Coronary artery (tissue), 2 donors: ENCODE data around the gene ZNF3.
A peak's percentile ranks its signal among the peaks of the same experiment; 100 is the strongest.

ENCODE experiments used
- DNase-seq: peaks from one replicate; pipeline ENCODE4 v3.0.0-alpha.2; 2017; ENCODE audit warnings: low spot score
- H3K27ac ChIP-seq, 2 donors: fragments of 200-600 bp; sonication (generic); one replicate each; pipeline ENCODE4 v1.5.1; 2016 to 2019
- H3K4me3 ChIP-seq: fragments of 200-600 bp; sonication (generic); 2 replicates; pipeline ENCODE4 v1.5.1; 2016; ENCODE audit warnings: mild to moderate bottlenecking, moderate library complexity
- TF ChIP-seq, protein P1 (sequence below): fragments of 200-600 bp; sonication (generic); IDR thresholded peaks from one replicate; pipeline ENCODE4 v1.5.1; 2019; ENCODE audit warnings: antibody characterized with exemption

Gene ZNF3

DNA sequence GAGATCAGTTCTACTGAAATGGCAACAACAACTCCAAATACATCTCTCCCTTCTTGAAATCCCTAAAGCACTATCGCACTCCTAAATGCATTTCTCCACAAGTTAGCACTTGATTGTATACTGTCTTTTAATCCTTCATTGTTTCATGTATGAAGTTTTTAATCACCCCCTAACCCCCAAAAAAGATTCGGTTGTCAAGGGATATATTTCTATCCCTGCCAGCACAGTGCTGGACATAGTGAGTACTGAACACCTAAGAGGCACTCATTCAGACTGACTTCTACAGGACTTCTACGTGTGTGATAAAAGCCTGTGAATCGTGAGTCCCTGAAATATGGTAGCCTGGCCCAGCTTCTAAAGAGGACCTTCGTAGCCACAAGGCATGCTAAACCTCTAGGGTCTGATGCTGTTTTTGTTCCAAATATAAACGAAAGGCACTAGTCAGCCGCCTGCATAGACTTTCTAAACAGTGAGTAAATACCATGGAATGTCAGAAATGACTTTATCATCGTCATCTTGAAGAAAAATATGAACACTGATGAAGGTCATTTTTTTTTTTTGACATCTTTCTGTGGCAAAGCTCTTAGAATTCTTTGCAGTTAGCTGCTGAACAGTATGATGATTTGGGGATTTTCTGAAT is 46.5 kb downstream of the ZNF3 start:
- Histone ChIP-seq H3K27ac (peak overlapping the region in 1 of 2 donors; percentile 32), H3K4me3 (no peak overlapping the region)
- TF ChIP-seq, protein P1, sequence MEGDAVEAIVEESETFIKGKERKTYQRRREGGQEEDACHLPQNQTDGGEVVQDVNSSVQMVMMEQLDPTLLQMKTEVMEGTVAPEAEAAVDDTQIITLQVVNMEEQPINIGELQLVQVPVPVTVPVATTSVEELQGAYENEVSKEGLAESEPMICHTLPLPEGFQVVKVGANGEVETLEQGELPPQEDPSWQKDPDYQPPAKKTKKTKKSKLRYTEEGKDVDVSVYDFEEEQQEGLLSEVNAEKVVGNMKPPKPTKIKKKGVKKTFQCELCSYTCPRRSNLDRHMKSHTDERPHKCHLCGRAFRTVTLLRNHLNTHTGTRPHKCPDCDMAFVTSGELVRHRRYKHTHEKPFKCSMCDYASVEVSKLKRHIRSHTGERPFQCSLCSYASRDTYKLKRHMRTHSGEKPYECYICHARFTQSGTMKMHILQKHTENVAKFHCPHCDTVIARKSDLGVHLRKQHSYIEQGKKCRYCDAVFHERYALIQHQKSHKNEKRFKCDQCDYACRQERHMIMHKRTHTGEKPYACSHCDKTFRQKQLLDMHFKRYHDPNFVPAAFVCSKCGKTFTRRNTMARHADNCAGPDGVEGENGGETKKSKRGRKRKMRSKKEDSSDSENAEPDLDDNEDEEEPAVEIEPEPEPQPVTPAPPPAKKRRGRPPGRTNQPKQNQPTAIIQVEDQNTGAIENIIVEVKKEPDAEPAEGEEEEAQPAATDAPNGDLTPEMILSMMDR: no peak
- no peak for DNase-seq

DNA sequence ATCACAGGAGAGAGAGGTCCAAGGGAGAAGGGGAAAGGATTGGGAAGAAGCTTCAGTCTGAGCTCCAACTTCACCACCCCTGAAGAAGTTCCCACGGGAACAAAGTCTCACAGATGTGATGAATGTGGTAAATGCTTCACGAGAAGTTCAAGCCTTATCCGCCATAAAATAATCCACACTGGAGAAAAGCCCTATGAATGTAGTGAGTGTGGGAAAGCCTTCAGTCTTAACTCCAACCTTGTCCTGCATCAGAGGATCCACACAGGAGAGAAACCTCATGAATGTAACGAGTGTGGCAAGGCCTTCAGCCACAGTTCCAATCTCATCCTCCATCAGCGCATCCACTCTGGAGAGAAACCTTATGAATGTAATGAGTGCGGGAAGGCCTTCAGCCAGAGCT is 48.0 kb downstream of the ZNF3 start:
- H3K27ac ChIP-seq: no peak overlapping the region
- no peak overlapping the region for H3K4me3 ChIP-seq
- DNase-seq: no peak
- TF ChIP-seq, protein P1: no peak

DNA sequence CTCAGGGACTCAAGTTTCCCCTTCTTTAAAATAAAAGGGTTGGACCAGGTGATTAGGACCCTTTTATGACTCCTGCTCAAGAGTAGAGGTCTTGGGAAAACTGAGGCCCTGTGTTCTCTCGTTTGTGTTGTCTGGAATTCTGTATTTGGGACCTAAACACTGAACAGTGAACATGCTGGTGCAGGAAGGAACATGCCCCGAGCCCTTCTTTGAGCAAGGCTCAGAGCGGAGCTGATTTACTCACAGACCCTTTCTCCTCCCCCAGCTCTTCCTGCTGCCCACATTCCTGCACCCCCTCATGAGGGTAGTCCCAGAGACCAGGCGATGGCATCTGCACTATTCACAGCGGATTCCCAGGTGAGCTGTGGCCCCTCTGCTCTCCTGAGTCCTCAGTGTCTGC is 51.9 kb downstream of the ZNF3 start:
- H3K27ac ChIP-seq: no peak overlapping the region
- no peak for DNase-seq
- TF ChIP-seq, protein P1: no peak
- H3K4me3 ChIP-seq: no peak overlapping the region

DNA sequence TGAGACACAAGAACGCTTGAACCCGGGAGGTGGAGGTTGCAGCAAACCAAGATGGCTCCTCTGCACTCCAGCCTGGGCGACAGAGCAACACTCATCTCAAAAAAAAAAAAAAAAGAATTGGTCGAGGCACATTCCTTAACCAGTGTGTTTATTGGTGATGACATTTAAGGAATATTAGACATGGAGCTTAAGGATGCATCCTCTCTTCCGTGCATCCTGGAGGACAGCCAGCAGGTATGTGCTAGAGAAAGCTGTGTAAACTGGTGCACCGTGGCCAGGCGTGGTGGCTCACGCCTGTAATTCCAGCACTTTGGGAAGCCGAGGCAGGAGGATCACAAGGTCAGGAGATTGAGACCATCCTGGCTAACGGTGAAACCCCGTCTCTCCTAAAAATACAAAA is 54.3 kb downstream of the ZNF3 start:
- TF ChIP-seq, protein P1: no peak

DNA sequence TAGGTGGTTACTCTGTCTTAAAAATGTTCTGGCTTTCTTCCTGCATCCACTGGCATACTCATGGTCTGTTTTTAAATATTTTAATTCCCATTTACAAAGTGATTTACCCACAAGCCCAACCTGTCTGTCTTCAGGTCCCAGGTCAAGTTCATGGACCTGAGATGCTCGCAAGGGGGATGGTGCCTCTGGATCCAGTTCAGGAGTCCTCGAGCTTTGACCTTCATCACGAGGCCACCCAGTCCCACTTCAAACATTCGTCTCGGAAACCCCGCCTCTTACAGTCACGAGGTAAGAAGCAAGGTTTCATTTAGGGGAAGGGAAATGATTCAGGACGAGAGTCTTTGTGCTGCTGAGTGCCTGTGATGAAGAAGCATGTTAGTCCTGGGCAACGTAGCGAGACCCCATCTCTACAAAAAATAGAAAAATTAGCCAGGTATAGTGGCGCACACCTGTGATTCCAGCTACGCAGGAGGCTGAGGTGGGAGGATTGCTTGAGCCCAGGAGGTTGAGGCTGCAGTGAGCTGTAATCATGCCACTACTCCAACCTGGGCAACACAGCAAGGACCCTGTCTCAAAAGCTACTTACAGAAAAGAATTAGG is 57.4 kb downstream of the ZNF3 start:
- TF ChIP-seq, protein P1: no peak
- Histone ChIP-seq H3K4me3 (no peak overlapping the region), H3K27ac (no peak overlapping the region)
- no peak for DNase-seq

More for the DNA sequence above, 54.3 kb downstream of the ZNF3 start:
- Histone ChIP-seq H3K27ac (no peak overlapping the region), H3K4me3 (no peak overlapping the region)
- DNase-seq: no peak

DNA sequence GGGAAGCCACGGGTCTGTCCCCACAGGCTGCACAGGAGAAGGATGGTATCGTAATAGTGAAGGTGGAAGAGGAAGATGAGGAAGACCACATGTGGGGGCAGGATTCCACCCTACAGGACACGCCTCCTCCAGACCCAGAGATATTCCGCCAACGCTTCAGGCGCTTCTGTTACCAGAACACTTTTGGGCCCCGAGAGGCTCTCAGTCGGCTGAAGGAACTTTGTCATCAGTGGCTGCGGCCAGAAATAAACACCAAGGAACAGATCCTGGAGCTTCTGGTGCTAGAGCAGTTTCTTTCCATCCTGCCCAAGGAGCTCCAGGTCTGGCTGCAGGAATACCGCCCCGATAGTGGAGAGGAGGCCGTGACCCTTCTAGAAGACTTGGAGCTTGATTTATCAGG is 58.0 kb downstream of the ZNF3 start:
- Histone ChIP-seq H3K4me3 (no peak overlapping the region), H3K27ac (no peak overlapping the region)
- TF ChIP-seq, protein P1: no peak
- DNase-seq: no peak

DNA sequence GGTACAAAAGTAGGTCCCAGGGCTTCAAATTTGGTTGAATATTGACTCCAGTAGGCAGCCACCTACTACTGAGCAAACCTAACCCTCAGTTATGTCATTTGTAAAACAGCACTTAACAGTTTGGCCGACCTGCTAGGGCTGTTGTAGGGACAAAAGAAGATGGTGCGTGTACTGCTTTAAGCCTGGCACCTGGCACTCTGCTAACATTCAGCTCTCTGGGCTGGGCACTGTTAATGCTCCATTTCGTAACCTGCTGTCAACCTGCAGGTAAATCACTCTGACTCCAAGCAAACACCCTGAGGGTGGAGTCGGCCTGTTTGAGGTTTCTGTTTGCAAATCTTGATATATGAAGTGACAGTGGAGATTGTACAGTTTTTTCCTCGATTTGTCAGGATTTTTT is 58.9 kb downstream of the ZNF3 start:
- no peak for DNase-seq
- TF ChIP-seq, protein P1: no peak
- Histone ChIP-seq H3K4me3 (no peak overlapping the region), H3K27ac (no peak overlapping the region)
